HG03354 (cell line): Measurements from ENCODE around the gene MAP3K6.
"Not testable (repeated sequence)": the region's sequence is repeated elsewhere in the genome, so short reads cannot be mapped to it uniquely, and the experiment has no call there.

Experiments used
- ATAC-seq: cut with Tn5 transposase; IDR thresholded peaks from one replicate; pipeline ENCODE4 v1.9.1; 2021; ENCODE audit warnings: mild to moderate bottlenecking; ENCODE audit not compliant: unreplicated experiment, poor library complexity, severe bottlenecking

MAP3K6 gene

DNA sequence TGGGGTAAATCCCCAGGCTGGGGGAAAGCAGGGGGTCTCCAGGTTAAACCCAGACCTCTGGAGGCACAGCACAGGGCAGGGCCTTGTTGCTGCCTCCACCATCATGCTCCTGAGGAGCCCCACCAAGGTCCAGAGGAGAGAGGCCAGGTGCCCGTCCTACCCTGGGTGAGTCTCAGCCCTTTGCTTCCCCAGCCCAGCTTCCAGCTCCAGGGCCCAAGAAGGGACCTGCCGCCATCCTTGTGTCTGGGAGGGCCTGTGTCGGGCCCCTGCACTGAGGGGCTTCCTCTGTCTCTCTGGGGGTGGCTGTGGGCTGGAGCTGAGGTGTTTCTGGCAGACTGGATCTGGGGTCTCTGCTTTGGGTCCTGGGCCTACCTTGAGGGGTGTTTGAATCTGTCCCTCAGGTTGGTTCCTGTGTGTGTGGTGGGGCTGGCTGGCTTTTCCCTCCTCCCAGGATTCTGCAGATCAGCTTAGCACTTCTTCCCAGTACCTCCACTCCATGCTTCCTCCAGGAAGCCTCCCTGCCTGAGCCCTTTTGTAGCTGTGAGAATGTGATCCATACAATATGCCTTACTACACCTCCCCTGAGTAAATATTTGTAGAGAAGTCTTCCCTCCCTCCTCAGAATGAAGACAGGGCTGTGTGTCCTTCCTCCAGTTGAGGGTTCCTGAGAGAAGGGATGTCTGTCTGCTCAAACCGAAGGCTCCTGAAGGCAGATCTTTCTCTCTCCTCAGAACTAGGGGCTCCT is 31.8 kb upstream of the MAP3K6 start:
- no peak for ATAC-seq

DNA sequence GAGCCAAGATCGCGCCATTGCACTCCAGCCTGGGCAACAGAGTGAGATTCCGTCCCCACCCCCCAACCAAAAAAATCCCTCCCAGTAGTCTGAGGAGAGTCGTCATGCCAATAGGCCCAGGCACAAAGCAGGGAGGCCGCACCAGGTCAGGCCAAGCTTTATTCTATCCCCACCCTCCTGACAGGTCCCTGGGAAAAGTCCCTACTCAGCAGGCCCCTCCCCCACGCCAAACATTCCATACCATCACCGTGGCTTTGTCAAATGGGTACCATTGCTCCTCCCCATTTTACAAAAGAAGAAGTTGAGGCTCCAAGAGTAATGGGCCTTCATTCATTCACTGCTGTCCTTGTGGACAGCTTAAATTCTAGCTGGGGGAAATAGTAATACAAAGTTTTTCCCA is 31.0 kb upstream of the MAP3K6 start:
- no peak for ATAC-seq

GRCh38 chr1:27397110-27397509 is 30.3 kb upstream of the MAP3K6 start:
- ATAC-seq, result no peak

- ATAC-seq, result peak; percentile 54
Observed at GRCh38 chr1:27395441-27396195, 28.9 kb upstream of the MAP3K6 start.

DNA sequence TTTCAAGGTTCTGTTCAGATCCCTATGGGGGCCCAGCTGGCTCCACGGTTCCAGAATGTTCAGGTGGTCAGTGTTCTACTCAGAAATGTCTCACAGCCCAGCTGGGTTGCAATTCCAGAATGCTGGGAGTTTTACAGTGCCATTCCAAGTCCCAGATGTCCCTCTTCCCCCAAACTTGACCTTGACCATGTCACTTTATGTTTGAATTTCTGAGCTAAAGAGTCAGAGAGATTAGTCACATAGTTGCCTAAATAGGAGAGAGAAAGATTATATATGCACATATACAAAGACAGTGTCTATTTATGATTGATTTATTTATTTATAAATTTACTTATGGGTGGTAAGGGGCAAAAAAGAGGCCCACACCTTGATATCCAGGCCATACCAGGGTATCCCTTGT is 28.2 kb upstream of the MAP3K6 start:
- no peak for ATAC-seq

- ATAC-seq, result no peak
Observed at GRCh38 chr1:27394282-27394658, 27.5 kb upstream of the MAP3K6 start.

DNA sequence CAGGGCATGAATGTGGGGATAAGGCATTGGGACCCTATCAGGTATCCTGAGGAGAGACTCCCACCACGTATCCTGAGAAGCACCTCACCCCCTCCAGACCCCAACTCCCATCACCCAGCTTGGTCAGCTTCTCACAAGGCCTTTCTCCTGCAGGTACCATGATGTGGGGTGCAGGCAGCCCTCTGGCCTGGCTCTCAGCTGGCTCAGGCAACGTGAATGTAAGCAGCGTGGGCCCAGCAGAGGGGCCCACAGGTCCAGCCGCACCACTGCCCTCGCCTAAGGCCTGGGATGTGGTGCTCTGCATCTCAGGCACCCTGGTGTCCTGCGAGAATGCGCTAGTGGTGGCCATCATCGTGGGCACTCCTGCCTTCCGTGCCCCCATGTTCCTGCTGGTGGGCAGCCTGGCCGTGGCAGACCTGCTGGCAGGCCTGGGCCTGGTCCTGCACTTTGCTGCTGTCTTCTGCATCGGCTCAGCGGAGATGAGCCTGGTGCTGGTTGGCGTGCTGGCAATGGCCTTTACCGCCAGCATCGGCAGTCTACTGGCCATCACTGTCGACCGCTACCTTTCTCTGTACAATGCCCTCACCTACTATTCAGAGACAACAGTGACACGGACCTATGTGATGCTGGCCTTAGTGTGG is 27.0 kb upstream of the MAP3K6 start:
- ATAC-seq, result no peak

GRCh38 chr1:27392778-27393635 is 26.2 kb upstream of the MAP3K6 start:
- ATAC-seq, result no peak

DNA sequence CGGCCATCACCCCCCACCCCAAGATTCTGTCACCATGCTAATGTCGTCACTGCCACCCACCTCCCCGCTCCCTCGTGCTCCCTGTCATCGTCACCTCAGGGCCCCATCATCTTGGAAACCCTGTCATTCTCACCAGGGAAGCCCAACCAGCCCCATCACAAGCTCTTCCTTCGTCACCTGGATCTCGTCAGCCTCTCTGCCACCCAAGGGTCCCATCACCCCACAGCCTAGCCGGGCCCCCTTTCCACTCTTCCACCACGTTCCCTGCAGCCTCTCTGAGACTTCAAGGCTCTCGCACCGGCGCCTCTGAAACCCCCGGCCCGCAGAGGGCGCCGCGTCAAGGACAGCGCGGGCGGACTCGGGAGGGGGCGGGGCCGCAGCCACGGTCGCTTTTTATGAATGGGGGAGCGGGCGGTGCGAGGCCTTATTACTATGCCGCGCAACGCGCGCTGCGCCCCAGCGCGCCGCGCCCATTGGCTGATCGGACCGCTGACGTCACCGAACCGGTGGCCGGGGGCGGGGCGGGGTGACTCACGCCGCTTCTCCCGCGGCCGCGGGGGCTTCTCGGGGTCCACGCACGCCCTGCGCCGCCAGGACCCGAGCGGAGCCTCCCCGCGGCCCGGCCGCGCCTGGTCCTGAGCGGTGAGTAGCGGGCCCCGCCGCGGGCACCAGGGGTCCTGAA is 25.5 kb upstream of the MAP3K6 start, which contains the start of gene GPR3:
TSS of gene GPR3 (plus strand) at position 527 of the 682 bp plus-strand sequence. CDS start 1,177 bp downstream, outside the sequence.
- ATAC-seq, result peak; percentile 76

GRCh38 chr1:27391511-27392095 is 24.8 kb upstream of the MAP3K6 start:
- no peak for ATAC-seq

DNA sequence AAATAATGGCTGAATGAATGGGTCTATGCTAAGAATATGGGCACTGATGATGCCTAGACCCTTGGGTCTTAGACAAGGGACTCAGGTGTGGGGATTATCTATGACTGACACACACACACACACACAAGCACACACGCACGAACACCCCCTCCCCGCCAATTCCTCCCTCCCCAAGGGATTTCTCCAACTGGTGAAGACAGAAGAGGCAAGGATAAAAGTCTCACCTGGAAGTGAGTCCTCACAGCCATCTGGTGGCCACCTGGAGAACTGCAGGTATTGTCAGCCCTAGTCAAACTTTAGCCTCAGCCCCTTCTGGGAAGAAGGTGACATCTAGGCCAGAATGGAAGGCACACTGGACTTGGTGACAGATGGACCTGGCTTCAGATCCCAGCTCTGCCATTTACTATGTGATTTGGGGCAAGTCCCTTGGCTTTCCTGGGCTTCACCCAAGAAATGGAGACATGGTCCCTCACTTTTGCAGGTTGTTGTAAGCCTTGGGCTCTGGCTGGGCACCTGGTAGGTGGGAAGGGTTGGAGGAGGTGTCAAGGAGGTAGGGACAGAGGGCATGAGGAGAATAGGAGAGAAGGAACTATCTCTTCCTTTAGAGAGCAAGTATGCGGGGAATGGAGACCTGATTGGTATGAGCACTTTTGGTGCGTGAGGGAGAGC is 21.7 kb upstream of the MAP3K6 start:
- ATAC-seq, result no peak

- ATAC-seq, result not testable (repeated sequence)
Observed at GRCh38 chr1:27384797-27385196, 18.0 kb upstream of the MAP3K6 start.

GRCh38 chr1:27383661-27384060 is 16.9 kb upstream of the MAP3K6 start:
- ATAC-seq, result no peak

DNA sequence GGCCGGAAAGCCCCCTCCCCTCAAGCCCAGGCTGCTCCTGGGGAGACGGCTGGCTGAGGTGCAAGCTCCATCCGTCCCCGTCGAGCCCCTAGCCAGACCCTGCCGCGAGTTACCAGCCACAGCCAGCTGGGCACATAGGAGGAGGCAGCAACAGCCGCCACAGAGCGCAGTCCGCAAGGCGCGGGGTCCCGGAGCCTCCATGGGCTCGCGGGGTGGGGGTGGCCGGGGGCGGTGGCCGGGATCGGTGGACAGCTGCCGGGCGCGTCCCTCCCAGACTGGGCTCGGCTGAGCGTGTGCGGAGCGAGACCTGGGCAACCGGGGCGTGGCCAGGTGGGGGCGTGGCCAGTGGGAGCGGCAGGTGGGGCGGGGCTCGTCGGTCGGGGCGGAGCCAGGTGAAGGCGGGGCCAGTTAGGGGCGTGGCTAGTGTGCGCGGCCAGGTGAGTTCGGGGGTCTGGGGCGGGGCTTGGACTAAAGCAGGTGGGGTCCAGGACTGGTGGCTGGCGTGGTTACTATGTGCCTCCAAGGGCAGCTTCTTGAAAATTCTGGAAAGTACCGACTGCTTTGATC is 16.4 kb upstream of the MAP3K6 start, which contains the start of gene CD164L2:
TSS of gene CD164L2 (minus strand) at position 295 of the 567 bp plus-strand sequence. CDS start at position 201, 94 bp downstream.
- ATAC-seq, result no peak

GRCh38 chr1:27381969-27382762 is 15.4 kb upstream of the MAP3K6 start:
- ATAC-seq, result no peak

DNA sequence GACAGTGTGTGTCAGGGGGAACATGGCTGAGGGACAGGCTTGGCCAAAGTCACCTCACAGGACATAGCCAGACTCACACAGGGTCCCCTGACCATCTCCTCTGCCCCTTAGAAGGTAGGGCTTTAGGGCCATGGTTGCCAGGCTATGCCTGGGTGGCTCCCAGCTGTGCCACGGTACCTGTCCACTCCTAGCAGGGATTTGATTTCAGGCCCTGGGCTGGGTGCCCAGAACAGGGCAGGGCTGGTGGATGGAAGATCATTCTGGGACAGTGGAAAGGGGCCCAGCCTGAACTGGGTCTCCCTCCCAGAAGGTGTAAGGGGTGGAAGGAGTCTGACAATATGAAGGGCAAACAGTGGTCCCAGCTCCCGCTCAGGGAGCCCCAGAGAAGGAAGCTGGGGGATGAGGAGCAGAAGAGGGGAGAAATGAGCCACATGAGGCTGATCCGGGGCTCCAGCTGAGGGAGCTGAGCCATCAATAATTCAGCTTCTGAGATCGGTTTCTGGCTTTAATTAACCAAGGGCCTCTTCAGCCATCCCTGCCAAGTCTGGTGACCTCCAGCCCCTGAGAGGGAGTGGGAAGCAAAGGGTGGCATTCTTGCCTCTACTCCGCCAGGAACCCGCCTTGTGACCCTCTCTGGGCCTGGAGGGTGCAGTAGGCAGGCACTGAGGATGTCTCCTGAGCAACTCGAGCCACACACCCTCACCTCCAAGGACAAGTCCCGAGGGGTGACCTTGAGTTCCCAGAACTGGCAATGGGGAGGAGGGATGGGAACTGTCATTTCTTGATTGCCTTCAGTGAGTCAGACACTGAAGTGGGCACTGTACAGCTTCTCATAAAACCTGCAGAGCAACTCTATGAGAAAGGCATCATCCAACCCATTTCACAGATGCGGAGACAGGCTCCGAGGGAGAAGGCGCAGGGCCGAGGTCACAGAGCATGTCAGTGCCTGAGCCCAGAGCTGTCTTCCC is 14.3 kb upstream of the MAP3K6 start:
- ATAC-seq, result no peak
